GM12878 (cell line): ENCODE measurements around the gene MPPED1. TPM values are rescaled to one million over a fixed set of nuclear protein-coding genes. Genes with fewer than 3 reads are reported as not detected.

ENCODE experiments used
- ATAC-seq: fragments of 200-7000 bp; cut with Tn5 transposase; 3 replicates; pipeline ENCODE4 v1.9.1; 2020; ENCODE audit warnings: mild to moderate bottlenecking, moderate library complexity
- BruUV-seq: library from RNA; stranded (reverse); fragments of 400-500 nt; replicated peaks from 2 replicates; lab custom pipeline; 2021; lab: Mats Ljungman, UMichigan
- CTCF ChIA-PET: fragments of 300-600 bp; sonication (Branson Sonifier 250); formaldehyde crosslinking; extraction: SDS; loops from one replicate; lab custom pipeline; 2021; ENCODE audit warnings: inconsistent platforms; lab: Yijun Ruan, JAX
- POLR2A ChIA-PET: fragments of 350-600 bp; formaldehyde crosslinking; extraction: SDS; loops from one replicate; lab custom pipeline; 2021; ENCODE audit warnings: inconsistent platforms; lab: Charles Lee
- RAD21 ChIA-PET: fragments of 300-600 bp; sonication (Branson Sonifier 250); formaldehyde crosslinking; loops from one replicate; lab custom pipeline; 2023; ENCODE audit warnings: antibody characterized with exemption; ENCODE audit not compliant: unreplicated experiment; lab: Charles Lee
- SMC1A ChIA-PET: fragments of 300-600 bp; sonication (Branson Sonifier 250); formaldehyde crosslinking; loops from one replicate; lab custom pipeline; 2023; ENCODE audit not compliant: unreplicated experiment, uncharacterized antibody; lab: Charles Lee
- DNase-seq: peaks from one replicate; pipeline ENCODE4 v3.0.0-alpha.2; 2011; ENCODE audit warnings: low read depth, low spot score
- FAIRE-seq: peaks from 3 replicates; lab custom pipeline; 2011; peaks lifted over from hg19 to GRCh38; lab: Jason Lieb, UNC
- H2AFZ ChIP-seq: 2 replicates; pipeline ENCODE4 v1.6.0; 2011; ENCODE audit warnings: low read depth, low read length, control low read depth; ENCODE audit not compliant: control insufficient read depth
- H3K27ac ChIP-seq: 2 replicates; pipeline ENCODE4 v1.5.1; 2011; ENCODE audit warnings: control low read depth; ENCODE audit not compliant: control insufficient read depth, insufficient read depth
- H3K27me3 ChIP-seq, 2 experiments: replicated peaks in 1 of 2; 2 replicates each; pipeline versions ENCODE4 v1.6.0 to v1.6.1; 2011; ENCODE audit warnings: low read length in 1 of 2; ENCODE audit not compliant: control insufficient read depth in 2 of 2, insufficient read depth in 2 of 2
- H3K36me3 ChIP-seq, 2 experiments: 2 replicates each; pipeline ENCODE4 v1.5.1; 2011; ENCODE audit warnings: low read length in 1 of 2; ENCODE audit not compliant: control insufficient read depth in 2 of 2, insufficient read depth in 2 of 2
- H3K4me1 ChIP-seq: 2 replicates; pipeline ENCODE4 v1.6.1; 2011; ENCODE audit warnings: mild to moderate bottlenecking, low read length, moderate library complexity, mixed read lengths; ENCODE audit not compliant: control insufficient read depth, insufficient read depth
- H3K4me2 ChIP-seq: 2 replicates; pipeline ENCODE4 v1.6.0; 2011; ENCODE audit warnings: control low read depth; ENCODE audit not compliant: control insufficient read depth, insufficient read depth
- H3K4me3 ChIP-seq: fragments of 200-600 bp; sonication (generic); 2 replicates; pipeline ENCODE4 v1.5.1; 2016
- H3K79me2 ChIP-seq: 2 replicates; pipeline ENCODE4 v1.6.0; 2011; ENCODE audit warnings: low read length; ENCODE audit not compliant: control insufficient read depth, insufficient read depth
- H3K9ac ChIP-seq: 2 replicates; pipeline ENCODE4 v1.8.0; 2011; ENCODE audit warnings: low read length, control low read depth, mixed read lengths; ENCODE audit not compliant: control insufficient read depth, insufficient read depth
- H3K9me3 ChIP-seq: replicated peaks from 3 replicates; pipeline ENCODE4 v1.5.1; 2011; ENCODE audit warnings: mild to moderate bottlenecking, low read length; ENCODE audit not compliant: control insufficient read depth, insufficient read depth
- H4K20me1 ChIP-seq: 2 replicates; pipeline ENCODE4 v1.6.0; 2011; ENCODE audit not compliant: control insufficient read depth, insufficient read depth
- CBFB ChIP-seq: IDR thresholded peaks from 2 replicates; pipeline ENCODE4 v1.6.1; 2016; ENCODE audit warnings: antibody characterized with exemption, low read depth
- CREM ChIP-seq: IDR thresholded peaks from 2 replicates; pipeline ENCODE4 v1.6.1; 2014; ENCODE audit warnings: antibody characterized with exemption, low read depth
- E2F4 ChIP-seq: IDR thresholded peaks from 2 replicates; pipeline ENCODE4 v1.6.1; 2012; ENCODE audit warnings: low read depth, low read length, improper control_type of control experiment
- KLF5 ChIP-seq: fragments of 450-650 bp; IDR thresholded peaks from 2 replicates; pipeline ENCODE4 v1.6.1; 2014; ENCODE audit warnings: mild to moderate bottlenecking; ENCODE audit not compliant: partially characterized antibody
- MEF2A ChIP-seq: IDR thresholded peaks from 2 replicates; pipeline ENCODE4 v1.6.1; 2011; ENCODE audit warnings: low read depth, mild to moderate bottlenecking, low read length, moderate library complexity; ENCODE audit not compliant: insufficient read depth
- NR2C2 ChIP-seq: IDR thresholded peaks from 2 replicates; pipeline ENCODE4 v1.6.1; 2011; ENCODE audit warnings: borderline replicate concordance, low read depth; ENCODE audit not compliant: control insufficient read depth, insufficient read length
- PAX5 ChIP-seq: IDR thresholded peaks from 2 replicates; pipeline ENCODE4 v1.6.1; 2011; ENCODE audit warnings: low read depth, low read length, borderline replicate concordance
- POU2F2 ChIP-seq: IDR thresholded peaks from 3 replicates; pipeline ENCODE4 v1.6.1; 2011; ENCODE audit warnings: low read depth, mild to moderate bottlenecking, low read length, borderline replicate concordance
- RELB ChIP-seq: fragments of 450-650 bp; IDR thresholded peaks from 2 replicates; pipeline ENCODE4 v1.6.1; 2017; ENCODE audit warnings: low read depth, mild to moderate bottlenecking, moderate library complexity
- TCF7 ChIP-seq: IDR thresholded peaks from 2 replicates; pipeline ENCODE4 v1.6.1; 2014; ENCODE audit warnings: antibody characterized with exemption, borderline replicate concordance
- WRNIP1 ChIP-seq: IDR thresholded peaks from 2 replicates; pipeline ENCODE4 v1.6.1; 2011; ENCODE audit warnings: low read depth, low read length, improper control_type of control experiment, borderline replicate concordance
- ZBTB33 ChIP-seq: fragments of 450-650 bp; IDR thresholded peaks from 2 replicates; pipeline ENCODE4 v1.6.1; 2017; ENCODE audit warnings: mild to moderate bottlenecking
- ZBTB40 ChIP-seq: fragments of 450-650 bp; IDR thresholded peaks from 2 replicates; pipeline ENCODE4 v1.6.1; 2016; ENCODE audit warnings: mild to moderate bottlenecking, moderate library complexity, borderline replicate concordance
- WGBS: methylation state at CpG from one replicate; pipeline ENCODE4 v1.1.6; 2016; ENCODE audit warnings: low lambda C conversion rate; ENCODE audit not compliant: insufficient replicate concordance, insufficient coverage; ENCODE audit errors: missing lambda C conversion rate; 5-methylcytosine and 5-hydroxymethylcytosine counted together
- in situ Hi-C: fragments of 300-500 bp; cut with MboI; formaldehyde crosslinking; loops from 9 replicates; pipeline ENCODE4 v1.14.3; 2018; ENCODE audit warnings: mixed read lengths
- intact Hi-C: fragments of 100-400 bp; cut with micrococcal nuclease; formaldehyde crosslinking; loops from one replicate; pipeline ENCODE4 v1.14.2; 2022; ENCODE audit not compliant: unreplicated experiment
- polyA plus RNA-seq, 11 experiments: library from polyadenylated mRNA; depleted of rRNA in 4 of 11; unstranded in 6 of 11; stranded (reverse) in 5 of 11; fragments of >200 nt; fragmentation: Nextera tagmentation in 4 of 11; fragmentation: Illumina TruSeq in 1 of 11; extraction: Ambion mirVana in 4 of 11; extraction: Trizol in 1 of 11; gene quantifications; 1 replicate in 1 of 11; 2 replicates in 10 of 11; pipeline versions ENCODE4 v1.2.1 to v1.2.3, GENCODE V29; 2011 to 2016; ENCODE audit warnings: inconsistent platforms in 2 of 11, missing spikeins in 2 of 11, low read depth in 1 of 11
- total RNA-seq, 4 experiments: library from RNA; depleted of rRNA in 3 of 4; stranded (reverse); fragments of >200 nt in 3 of 4; fragmentation: Illumina TruSeq in 1 of 4; extraction: Trizol in 1 of 4; gene quantifications; 2 replicates each; pipeline versions ENCODE4 v1.2.1 to v1.2.3, GENCODE V29; 2013 to 2021

MPPED1 gene
- total and polyA plus RNA-seq, 10 of the 15 experiments (the other 5 are each of a cell fraction or from before 2014, with no cell fraction given): 0.11 TPM; not detected in 9

- TF ChIP-seq WRNIP1: no peak
- no peak for TF ChIP-seq POU2F2
- no peak for TF ChIP-seq KLF5
- TF ChIP-seq ZBTB40: no peak
- TF ChIP-seq MEF2A: no peak
Measured at GRCh38 chr22:43550024-43550620, 138.3 kb downstream of the MPPED1 start (continued).

DNA sequence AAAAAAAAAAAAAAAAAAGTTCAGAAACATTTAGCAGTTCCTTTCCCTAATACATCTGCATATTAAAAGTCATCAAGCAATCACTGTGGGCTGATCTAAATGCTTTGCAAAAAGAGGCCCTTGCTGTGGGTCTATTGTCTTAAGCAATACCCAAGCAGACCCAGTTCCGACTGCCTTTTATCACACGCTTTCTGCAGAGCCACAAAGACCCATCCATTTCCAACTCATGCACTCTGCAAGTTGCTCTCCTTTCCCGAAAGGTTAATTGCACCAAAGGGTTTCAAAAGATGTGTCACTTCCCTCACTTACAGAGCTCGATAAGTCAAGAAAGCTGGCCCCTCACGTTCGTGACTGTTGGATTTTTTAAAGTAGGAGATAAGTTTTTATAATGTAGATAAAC lies 138.9 kb downstream of the MPPED1 start:
- ChIA-PET RAD21 (no interaction called here), CTCF (no interaction called here)
- H3K79me2 ChIP-seq: no peaks in the 10 kb centered on the region
- no peak for TF ChIP-seq RELB
- TF ChIP-seq CREM: no peak
- TF ChIP-seq ZBTB33: no peak
- no peak for TF ChIP-seq NR2C2
- no peak for TF ChIP-seq CBFB
- TF ChIP-seq E2F4: no peak
- TF ChIP-seq PAX5: no peak
- TF ChIP-seq TCF7: no peak
- TF ChIP-seq, all 136 proteins: peak for 0
- Histone ChIP-seq H3K4me1 (no peaks in the 10 kb centered on the region), H2AFZ (no peak overlapping the region), H3K36me3 (no peaks in the 10 kb centered on the region), H3K9ac (no peak overlapping the region), H3K9me3 (no peaks in the 10 kb centered on the region), H3K4me2 (no peak overlapping the region), H4K20me1 (no peaks in the 10 kb centered on the region), H3K27ac (no peak overlapping the region), H3K27me3 (no peaks in the 10 kb centered on the region), H3K4me3 (no peak overlapping the region)
- intact Hi-C loops: no loop called here
- 25% methylated on average over 6 of the region's 6 CpGs for WGBS
- no TSS peak for BruUV-seq
- in situ Hi-C loops: no loop called here
- SMC1A ChIA-PET: no interaction called here
- ATAC-seq (no peak), DNase-seq (no peak), FAIRE-seq (no peak)
- POLR2A ChIA-PET: no interaction called here
